ENCODE data around the gene GID8. TPM values are rescaled to one million over a fixed set of nuclear protein-coding genes. Genes with fewer than 3 reads are reported as not detected.
A peak's percentile ranks its signal among the peaks of the same experiment; 100 is the strongest.

GID8 gene
- total and polyA plus RNA-seq, 2 of the 13 experiments (the other 11 are each of a cell fraction or from before 2014, with no cell fraction given), result 39.6 to 59.8 TPM

DNA sequence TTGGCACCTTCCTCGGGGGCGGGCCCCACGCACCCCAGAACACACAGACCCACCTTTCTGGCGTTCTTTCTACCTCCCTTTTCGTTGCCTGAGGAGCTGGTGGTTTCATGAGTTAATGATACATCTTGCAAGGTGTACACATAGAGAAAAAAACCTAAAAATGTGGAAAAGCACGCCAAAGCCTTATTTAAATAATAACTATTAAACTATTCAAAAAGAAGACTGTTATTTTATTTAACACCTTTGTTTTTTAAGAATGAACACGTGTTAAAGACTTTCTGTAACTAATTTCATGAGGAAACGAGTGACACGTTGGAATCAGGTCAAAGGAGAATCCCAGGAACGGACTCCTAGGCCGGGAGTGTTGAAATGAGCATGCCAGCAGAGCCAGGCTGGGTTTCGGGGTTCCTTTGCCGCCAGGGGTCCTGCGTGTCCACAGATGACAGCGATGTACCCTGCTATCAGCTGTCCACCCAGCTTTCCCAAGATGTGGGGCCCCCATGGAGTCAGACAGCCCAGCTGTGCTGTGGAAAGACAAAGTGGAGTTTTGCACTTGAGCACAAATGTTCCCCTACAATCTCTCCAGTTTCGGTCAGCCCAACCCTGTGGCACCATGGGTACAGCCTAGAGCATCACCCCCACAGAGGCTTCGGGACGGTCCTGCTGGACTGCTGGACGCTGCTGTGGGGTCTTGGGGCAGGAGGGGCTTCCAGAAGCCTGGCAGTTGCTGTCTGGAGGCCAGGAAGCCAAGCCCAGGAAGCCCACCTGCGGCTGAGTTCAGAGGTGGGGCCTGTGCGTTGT lies 30.6 kb downstream of the GID8 start (continued):
- no peak for TF ChIP-seq ATF7 (IDR thresholded peaks at IDR 0.05)
- peak; percentile 57; the same call in 1 of the 2 replicates for TF ChIP-seq ATF7 (CRISPR knock-in tag; IDR thresholded peaks at IDR 0.05)
- TF ChIP-seq ZNF230 (CRISPR knock-in tag; IDR thresholded peaks at IDR 0.05), result peak; percentile 84
- TF ChIP-seq ZNF589 (CRISPR knock-in tag; conservative IDR thresholded peaks at IDR 0.05), result 0 out of 2 replicates have a peak, but pooled peaks have one; percentile 17
- peak; percentile 55 for TF ChIP-seq SP4 (CRISPR knock-in tag; IDR thresholded peaks at IDR 0.05)
- peak; percentile 79; the same call in 1 of the 2 replicates for TF ChIP-seq ZNF33B (CRISPR knock-in tag; IDR thresholded peaks at IDR 0.05)
- no peak for TF ChIP-seq MYNN (CRISPR knock-in tag; IDR thresholded peaks at IDR 0.05; ENCODE audit: low read depth)
- TF ChIP-seq STAG1 (CRISPR knock-in tag; IDR thresholded peaks at IDR 0.05), result peak; percentile 2; the same call in 1 of the 2 replicates
- TF ChIP-seq GPN1 (CRISPR knock-in tag; IDR thresholded peaks at IDR 0.05; ENCODE audit: borderline replicate concordance), result no peak
- peak; percentile 18; the same call in 1 of the 2 replicates for TF ChIP-seq SAP130 (CRISPR knock-in tag; IDR thresholded peaks at IDR 0.05; ENCODE audit: low read depth)
- TF ChIP-seq, protein P1, sequence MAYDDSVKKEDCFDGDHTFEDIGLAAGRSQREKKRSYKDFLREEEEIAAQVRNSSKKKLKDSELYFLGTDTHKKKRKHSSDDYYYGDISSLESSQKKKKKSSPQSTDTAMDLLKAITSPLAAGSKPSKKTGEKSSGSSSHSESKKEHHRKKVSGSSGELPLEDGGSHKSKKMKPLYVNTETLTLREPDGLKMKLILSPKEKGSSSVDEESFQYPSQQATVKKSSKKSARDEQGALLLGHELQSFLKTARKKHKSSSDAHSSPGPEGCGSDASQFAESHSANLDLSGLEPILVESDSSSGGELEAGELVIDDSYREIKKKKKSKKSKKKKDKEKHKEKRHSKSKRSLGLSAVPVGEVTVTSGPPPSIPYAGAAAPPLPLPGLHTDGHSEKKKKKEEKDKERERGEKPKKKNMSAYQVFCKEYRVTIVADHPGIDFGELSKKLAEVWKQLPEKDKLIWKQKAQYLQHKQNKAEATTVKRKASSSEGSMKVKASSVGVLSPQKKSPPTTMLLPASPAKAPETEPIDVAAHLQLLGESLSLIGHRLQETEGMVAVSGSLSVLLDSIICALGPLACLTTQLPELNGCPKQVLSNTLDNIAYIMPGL (CRISPR knock-in tag; IDR thresholded peaks at IDR 0.05; ENCODE audit: borderline replicate concordance in 1 of 2, low read depth in 1 of 2), result peak in 1 of 2 experiments; percentile 24; a peak in 1 of 4 replicates
- TF ChIP-seq, protein P2, sequence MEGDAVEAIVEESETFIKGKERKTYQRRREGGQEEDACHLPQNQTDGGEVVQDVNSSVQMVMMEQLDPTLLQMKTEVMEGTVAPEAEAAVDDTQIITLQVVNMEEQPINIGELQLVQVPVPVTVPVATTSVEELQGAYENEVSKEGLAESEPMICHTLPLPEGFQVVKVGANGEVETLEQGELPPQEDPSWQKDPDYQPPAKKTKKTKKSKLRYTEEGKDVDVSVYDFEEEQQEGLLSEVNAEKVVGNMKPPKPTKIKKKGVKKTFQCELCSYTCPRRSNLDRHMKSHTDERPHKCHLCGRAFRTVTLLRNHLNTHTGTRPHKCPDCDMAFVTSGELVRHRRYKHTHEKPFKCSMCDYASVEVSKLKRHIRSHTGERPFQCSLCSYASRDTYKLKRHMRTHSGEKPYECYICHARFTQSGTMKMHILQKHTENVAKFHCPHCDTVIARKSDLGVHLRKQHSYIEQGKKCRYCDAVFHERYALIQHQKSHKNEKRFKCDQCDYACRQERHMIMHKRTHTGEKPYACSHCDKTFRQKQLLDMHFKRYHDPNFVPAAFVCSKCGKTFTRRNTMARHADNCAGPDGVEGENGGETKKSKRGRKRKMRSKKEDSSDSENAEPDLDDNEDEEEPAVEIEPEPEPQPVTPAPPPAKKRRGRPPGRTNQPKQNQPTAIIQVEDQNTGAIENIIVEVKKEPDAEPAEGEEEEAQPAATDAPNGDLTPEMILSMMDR (CRISPR knock-in tag; IDR thresholded peaks at IDR 0.05), result peak; percentile 37; the same call in 1 of the 2 replicates
- no peak for TF ChIP-seq ZNF556 (CRISPR knock-in tag; IDR thresholded peaks at IDR 0.05; ENCODE audit: borderline replicate concordance)
- TF ChIP-seq RFXAP (CRISPR knock-in tag; IDR thresholded peaks at IDR 0.05; ENCODE audit: borderline replicate concordance), result peak; percentile 71
- TF ChIP-seq MEF2D (CRISPR knock-in tag; IDR thresholded peaks at IDR 0.05), result peak; percentile 35; the same call in 1 of the 2 replicates
- TF ChIP-seq, protein P3, sequence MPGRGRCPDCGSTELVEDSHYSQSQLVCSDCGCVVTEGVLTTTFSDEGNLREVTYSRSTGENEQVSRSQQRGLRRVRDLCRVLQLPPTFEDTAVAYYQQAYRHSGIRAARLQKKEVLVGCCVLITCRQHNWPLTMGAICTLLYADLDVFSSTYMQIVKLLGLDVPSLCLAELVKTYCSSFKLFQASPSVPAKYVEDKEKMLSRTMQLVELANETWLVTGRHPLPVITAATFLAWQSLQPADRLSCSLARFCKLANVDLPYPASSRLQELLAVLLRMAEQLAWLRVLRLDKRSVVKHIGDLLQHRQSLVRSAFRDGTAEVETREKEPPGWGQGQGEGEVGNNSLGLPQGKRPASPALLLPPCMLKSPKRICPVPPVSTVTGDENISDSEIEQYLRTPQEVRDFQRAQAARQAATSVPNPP (CRISPR knock-in tag; IDR thresholded peaks at IDR 0.05), result no peak
- TF ChIP-seq, protein P4, sequence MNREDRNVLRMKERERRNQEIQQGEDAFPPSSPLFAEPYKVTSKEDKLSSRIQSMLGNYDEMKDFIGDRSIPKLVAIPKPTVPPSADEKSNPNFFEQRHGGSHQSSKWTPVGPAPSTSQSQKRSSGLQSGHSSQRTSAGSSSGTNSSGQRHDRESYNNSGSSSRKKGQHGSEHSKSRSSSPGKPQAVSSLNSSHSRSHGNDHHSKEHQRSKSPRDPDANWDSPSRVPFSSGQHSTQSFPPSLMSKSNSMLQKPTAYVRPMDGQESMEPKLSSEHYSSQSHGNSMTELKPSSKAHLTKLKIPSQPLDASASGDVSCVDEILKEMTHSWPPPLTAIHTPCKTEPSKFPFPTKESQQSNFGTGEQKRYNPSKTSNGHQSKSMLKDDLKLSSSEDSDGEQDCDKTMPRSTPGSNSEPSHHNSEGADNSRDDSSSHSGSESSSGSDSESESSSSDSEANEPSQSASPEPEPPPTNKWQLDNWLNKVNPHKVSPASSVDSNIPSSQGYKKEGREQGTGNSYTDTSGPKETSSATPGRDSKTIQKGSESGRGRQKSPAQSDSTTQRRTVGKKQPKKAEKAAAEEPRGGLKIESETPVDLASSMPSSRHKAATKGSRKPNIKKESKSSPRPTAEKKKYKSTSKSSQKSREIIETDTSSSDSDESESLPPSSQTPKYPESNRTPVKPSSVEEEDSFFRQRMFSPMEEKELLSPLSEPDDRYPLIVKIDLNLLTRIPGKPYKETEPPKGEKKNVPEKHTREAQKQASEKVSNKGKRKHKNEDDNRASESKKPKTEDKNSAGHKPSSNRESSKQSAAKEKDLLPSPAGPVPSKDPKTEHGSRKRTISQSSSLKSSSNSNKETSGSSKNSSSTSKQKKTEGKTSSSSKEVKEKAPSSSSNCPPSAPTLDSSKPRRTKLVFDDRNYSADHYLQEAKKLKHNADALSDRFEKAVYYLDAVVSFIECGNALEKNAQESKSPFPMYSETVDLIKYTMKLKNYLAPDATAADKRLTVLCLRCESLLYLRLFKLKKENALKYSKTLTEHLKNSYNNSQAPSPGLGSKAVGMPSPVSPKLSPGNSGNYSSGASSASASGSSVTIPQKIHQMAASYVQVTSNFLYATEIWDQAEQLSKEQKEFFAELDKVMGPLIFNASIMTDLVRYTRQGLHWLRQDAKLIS (CRISPR knock-in tag; IDR thresholded peaks at IDR 0.05), result no peak
- TF ChIP-seq, protein P5, sequence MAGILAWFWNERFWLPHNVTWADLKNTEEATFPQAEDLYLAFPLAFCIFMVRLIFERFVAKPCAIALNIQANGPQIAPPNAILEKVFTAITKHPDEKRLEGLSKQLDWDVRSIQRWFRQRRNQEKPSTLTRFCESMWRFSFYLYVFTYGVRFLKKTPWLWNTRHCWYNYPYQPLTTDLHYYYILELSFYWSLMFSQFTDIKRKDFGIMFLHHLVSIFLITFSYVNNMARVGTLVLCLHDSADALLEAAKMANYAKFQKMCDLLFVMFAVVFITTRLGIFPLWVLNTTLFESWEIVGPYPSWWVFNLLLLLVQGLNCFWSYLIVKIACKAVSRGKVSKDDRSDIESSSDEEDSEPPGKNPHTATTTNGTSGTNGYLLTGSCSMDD (CRISPR knock-in tag; IDR thresholded peaks at IDR 0.05), result peak; percentile 88; the same call in 1 of the 2 replicates
